GM12874 (cell line): ENCODE measurements around the gene TMEM101.

ENCODE experiments used
- CTCF ChIP-seq: IDR thresholded peaks from 2 replicates; pipeline ENCODE4 v1.5.1; 2011; ENCODE audit warnings: low read depth, mild to moderate bottlenecking, control low read depth, low read length, moderate library complexity; ENCODE audit not compliant: insufficient read depth

TMEM101 gene

GRCh38 chr17:43970366-43970765 lies 44.4 kb downstream of the TMEM101 start:
- TF ChIP-seq CTCF, result no peak

DNA sequence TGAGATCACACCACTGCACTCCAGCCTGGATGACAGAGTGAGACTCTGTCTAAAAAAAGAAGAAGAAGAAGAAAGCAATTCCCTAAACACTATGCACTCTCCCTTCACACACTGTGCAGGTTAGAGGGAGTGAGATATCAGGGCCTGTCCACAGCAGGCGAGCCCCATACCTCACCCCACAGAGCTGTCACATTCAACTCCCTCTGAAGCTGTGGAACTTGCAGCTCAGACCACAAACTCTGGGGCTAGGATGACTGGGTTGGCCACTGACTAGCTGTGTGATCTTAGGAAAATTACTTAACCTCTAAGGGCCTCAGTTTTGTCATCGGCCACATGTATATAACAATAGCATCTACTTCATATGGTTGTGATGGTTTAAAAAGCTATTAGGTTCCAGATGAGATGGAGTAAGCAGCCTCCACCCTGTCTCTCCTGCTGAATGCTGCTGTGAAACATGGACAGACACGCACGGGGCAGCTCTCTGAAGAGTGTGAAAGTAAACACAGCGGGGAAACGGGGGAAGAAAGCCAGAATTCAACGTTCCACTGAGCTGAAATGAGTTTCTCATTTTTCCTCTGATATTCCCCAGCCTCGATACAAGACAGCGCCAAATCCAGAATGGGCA lies 47.4 kb downstream of the TMEM101 start:
- no peak for TF ChIP-seq CTCF

- TF ChIP-seq CTCF, result no peak
Measured at GRCh38 chr17:43966276-43966675, 48.5 kb downstream of the TMEM101 start.

- TF ChIP-seq CTCF, result no peak
Measured at GRCh38 chr17:43962479-43962878, 52.3 kb downstream of the TMEM101 start.

DNA sequence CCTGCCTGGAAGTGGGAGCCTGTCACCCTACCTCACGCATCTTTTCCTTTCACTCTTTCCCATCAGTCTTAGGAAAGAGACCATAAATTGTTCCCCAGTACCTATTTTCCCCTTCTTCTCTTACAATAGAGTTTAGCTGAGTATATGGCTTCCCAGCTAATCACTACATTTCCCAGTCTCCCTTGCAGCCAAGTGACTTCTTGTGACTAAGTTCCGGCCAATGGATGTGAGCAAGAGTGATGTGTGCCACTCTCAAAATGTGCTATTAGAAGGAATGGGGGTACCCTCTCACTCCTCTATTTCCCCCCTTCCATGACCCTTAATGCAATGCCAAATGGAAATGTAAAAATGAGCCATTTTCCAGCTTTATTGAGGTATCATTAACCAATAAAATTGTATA lies 52.8 kb downstream of the TMEM101 start:
- no peak for TF ChIP-seq CTCF
